ENCODE measurements around the gene SLC8B1.
A peak's percentile ranks its signal among the peaks of the same experiment; 100 is the strongest.

SLC8B1 gene

DNA sequence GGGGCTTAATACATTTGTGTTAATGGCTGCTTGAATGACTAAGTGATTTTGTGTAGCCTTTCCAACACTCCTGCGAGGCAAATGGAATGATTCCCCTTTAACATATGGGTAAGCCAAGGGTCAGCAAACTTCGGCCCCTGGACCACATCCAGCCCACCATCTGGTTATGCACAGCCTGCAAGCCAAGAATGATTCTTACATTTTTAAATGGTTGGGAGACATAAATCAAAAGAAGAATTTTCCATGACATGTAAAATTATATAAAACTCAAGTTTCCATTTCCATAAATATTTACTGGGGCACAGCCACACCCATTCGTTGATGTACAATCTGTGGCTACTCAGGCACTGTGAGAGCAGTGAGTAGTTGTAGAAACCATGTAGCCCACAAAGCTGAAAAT is 9.0 kb downstream of the SLC8B1 start:
- no peak for TF ChIP-seq CTCF (IDR thresholded peaks at IDR 0.05)
- DNase-seq (ENCODE audit: low spot score), result no peak
- Histone ChIP-seq H3K27ac (peak overlapping the region in 1 of 2 donors; percentile 51), H3K4me3 (no peak overlapping the region)

GRCh38 chr12:113322343-113322742 is 12.6 kb downstream of the SLC8B1 start:
- DNase-seq (ENCODE audit: low spot score), result no peak
- Histone ChIP-seq H3K27ac (no peak overlapping the region), H3K4me3 (no peak overlapping the region)
- no peak for TF ChIP-seq CTCF (IDR thresholded peaks at IDR 0.05)

DNA sequence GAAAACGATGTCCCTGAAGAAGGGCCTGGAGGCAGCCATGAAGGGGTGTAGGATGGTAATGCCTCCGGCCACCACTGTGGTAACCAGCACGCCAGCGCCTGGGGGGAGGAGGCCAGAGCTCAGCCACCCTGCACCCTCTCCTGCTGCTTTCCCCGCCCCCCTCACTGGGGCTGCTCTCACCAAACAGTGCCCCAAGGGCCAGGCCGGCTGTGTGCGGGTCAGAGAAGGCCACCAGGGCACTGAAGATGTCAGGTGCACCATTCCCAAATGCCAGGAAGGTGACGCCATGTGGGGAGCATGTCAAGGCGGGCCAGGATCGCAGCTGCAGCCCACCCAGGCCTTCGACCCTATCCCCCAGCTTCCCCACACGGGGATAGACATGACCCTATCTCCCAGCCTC is 14.5 kb downstream of the SLC8B1 start:
- Histone ChIP-seq H3K4me3 (no peak overlapping the region), H3K27ac (no peak overlapping the region)
- DNase-seq (ENCODE audit: low spot score), result no peak
- TF ChIP-seq CTCF (IDR thresholded peaks at IDR 0.05), result no peak

DNA sequence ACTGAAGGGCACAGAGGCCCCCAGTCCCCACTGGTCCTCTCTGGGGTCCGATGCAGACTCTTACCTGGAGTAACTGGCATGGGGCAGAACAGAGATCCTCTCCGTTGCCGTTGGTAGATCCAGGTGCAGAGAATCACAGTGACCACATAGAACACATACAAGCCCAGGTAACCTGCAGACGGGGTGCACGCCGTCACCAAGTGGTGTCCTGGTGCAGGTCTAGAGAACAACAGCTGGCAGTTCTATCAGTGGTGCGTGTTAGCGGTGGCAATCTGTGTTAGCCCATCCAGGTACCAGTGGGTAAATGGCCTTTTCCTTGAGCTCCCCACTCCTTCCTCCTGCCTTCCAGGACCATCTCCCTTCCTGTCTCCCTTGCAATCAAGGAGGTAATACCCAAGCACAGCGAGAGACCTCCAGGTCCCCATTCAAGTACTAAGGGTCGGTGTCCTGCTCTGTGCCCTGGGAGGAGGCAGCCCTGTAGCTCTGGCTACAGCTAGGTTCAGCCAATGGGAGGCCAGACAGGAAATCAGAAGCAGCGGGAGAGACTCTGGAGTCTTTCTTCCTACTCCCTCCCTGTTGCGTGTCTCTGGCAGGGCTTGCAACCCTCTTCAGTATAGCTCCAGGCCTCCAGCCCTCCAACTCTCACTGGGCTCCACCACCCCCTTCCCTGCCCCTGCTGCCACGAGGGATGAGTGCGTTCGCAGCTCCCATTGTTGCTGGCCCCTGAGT is 15.8 kb downstream of the SLC8B1 start:
- TF ChIP-seq CTCF (IDR thresholded peaks at IDR 0.05), result no peak
- no peak for DNase-seq (ENCODE audit: low spot score)
- Histone ChIP-seq H3K27ac (no peak overlapping the region), H3K4me3 (no peak overlapping the region)

DNA sequence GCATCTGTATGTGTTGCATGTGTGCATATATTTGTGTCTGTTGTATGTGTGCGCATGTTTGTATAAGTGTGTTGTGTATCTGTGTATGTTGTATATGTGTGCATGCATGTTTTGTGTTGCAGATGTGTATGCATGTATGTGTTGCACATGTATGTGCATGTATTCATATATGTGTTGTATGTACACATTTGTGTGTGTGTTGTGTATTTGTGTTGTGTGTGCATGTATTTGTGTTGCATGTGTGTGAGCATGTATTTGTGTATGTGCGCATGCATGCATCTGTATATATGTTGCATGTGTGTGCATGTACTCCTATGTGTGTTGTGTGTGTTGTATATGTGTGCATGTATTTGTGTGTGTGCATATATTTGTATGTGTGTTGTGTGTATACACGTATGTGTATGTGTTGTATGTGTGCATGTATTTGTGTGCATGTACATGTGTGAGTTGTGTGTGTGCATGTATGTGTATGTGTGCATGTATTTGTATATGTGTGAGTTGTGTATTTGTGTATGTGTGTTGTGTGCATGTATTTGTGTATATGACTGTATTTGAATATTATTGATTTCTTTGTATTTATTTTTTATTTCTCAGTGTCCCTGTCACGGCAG is 16.8 kb downstream of the SLC8B1 start:
- no peak overlapping the region for H3K4me3 ChIP-seq
- no peak for TF ChIP-seq CTCF (IDR thresholded peaks at IDR 0.05)
- DNase-seq (ENCODE audit: low spot score), result no peak
- H3K27ac ChIP-seq, result no peak overlapping the region

DNA sequence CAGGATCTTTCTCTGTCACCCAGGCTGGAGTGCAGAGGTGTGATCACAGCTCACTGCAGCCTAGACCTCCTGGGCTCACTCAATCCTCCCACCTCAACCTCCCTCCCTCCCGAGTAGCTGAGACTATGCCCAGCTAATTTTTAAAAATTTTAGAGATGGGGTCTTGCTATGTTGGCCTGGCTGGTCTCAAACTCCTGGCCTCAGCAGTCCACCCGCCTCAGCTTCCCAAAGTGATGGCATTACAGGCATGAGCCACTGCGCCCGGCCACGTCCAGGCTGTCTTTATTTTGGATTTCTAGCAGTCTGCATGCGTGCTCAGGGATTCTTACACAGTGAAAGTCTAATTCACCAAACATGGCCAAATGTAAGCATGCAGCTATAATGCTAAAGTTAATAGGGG is 17.8 kb downstream of the SLC8B1 start:
- no peak overlapping the region for H3K4me3 ChIP-seq
- TF ChIP-seq CTCF (IDR thresholded peaks at IDR 0.05), result no peak
- no peak for DNase-seq (ENCODE audit: low spot score)
- no peak overlapping the region for H3K27ac ChIP-seq

- Histone ChIP-seq H3K27ac (no peak overlapping the region), H3K4me3 (no peak overlapping the region)
- DNase-seq (ENCODE audit: low spot score), result no peak
- no peak for TF ChIP-seq CTCF (IDR thresholded peaks at IDR 0.05)
Measured at GRCh38 chr12:113316155-113316554, 18.8 kb downstream of the SLC8B1 start.
